Activated CD4-positive, alpha-beta T cell treated with anti-CD3 and anti-CD28 coated beads, Interleukin-2, amount 50 U/mL, for 16 hours (primary cell): Measurements from ENCODE around the gene TNFRSF1B.

Experiments
- DNase-seq: peaks from one replicate; pipeline ENCODE4 v3.0.0-alpha.2; 2020

TNFRSF1B gene

DNA sequence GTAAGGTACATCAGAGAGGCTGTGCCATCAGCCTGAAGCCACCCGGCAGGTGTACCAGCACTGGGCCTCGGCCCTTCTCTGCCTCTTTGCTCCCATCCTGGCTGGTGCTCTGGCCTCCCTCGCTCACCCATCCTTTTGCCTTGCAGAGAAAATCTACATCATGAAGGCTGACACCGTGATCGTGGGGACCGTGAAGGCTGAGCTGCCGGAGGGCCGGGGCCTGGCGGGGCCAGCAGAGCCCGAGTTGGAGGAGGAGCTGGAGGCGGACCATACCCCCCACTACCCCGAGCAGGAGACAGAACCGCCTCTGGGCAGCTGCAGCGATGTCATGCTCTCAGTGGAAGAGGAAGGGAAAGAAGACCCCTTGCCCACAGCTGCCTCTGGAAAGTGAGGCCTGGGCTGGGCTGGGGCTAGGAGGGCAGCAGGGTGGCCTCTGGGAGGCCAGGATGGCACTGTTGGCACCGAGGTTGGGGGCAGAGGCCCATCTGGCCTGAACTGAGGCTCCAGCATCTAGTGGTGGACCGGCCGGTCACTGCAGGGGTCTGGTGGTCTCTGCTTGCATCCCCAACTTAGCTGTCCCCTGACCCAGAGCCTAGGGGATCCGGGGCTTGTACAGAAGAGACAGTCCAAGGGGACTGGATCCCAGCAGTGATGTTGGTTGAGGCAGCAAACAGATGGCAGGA is 24.5 kb upstream of the TNFRSF1B start:
- no peak for DNase-seq

DNA sequence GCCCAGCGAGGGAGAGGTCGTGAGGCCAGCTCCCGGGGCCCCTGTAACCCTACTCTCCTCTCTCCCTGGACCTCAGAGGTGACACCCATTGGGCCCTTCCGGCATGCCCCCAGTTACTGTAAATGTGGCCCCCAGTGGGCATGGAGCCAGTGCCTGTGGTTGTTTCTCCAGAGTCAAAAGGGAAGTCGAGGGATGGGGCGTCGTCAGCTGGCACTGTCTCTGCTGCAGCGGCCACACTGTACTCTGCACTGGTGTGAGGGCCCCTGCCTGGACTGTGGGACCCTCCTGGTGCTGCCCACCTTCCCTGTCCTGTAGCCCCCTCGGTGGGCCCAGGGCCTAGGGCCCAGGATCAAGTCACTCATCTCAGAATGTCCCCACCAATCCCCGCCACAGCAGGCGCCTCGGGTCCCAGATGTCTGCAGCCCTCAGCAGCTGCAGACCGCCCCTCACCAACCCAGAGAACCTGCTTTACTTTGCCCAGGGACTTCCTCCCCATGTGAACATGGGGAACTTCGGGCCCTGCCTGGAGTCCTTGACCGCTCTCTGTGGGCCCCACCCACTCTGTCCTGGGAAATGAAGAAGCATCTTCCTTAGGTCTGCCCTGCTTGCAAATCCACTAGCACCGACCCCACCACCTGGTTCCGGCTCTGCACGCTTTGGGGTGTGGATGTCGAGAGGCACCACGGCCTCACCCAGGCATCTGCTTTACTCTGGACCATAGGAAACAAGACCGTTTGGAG is 23.7 kb upstream of the TNFRSF1B start:
- no peak for DNase-seq

DNA sequence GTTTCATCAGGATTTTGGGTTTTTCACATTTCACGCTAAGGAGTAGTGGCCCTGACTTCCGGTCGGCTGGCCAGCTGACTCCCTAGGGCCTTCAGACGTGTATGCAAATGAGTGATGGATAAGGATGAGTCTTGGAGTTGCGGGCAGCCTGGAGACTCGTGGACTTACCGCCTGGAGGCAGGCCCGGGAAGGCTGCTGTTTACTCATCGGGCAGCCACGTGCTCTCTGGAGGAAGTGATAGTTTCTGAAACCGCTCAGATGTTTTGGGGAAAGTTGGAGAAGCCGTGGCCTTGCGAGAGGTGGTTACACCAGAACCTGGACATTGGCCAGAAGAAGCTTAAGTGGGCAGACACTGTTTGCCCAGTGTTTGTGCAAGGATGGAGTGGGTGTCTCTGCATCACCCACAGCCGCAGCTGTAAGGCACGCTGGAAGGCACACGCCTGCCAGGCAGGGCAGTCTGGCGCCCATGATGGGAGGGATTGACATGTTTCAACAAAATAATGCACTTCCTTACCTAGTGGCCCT is 23.1 kb upstream of the TNFRSF1B start:
- DNase-seq: no peak

DNA sequence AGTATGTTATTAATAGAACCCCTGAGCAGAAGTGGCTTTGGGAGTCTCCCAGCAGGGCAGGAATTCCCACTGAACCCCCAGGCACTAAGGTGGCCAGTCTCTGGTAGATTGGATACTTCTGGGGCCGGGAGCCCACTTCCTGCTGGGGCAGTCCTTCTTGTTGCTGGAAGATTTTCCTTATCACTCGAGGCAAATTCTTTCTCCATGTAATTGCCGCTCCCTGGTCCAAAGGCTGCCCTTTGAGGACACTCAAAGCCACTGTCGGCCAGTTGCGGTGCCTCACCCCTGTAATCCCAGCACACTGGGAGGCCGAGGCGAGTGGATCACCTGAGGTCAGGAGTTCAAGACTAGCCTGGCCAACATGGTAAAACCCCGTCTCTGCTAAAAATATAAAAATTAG is 22.6 kb upstream of the TNFRSF1B start:
- DNase-seq: no peak

DNA sequence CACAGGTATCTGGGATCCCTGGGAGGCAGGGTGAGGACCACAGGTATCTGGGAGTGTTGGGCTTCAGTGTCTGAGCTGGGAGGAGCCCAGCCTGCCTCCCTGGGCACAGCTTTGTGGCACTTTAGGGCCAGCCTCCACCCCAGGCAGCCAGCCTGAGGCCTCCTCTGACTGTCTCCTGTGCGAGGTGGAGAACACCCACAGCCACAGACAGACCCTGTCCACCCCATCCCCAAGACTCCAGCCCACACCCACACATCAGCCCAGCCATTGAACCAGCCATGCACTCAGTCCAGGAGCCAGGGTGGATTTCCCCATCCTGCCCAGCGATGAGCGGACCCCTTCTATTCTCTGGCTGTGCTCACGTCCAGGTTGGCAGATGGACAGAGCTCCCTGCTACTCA is 21.8 kb upstream of the TNFRSF1B start:
- DNase-seq: no peak

DNA sequence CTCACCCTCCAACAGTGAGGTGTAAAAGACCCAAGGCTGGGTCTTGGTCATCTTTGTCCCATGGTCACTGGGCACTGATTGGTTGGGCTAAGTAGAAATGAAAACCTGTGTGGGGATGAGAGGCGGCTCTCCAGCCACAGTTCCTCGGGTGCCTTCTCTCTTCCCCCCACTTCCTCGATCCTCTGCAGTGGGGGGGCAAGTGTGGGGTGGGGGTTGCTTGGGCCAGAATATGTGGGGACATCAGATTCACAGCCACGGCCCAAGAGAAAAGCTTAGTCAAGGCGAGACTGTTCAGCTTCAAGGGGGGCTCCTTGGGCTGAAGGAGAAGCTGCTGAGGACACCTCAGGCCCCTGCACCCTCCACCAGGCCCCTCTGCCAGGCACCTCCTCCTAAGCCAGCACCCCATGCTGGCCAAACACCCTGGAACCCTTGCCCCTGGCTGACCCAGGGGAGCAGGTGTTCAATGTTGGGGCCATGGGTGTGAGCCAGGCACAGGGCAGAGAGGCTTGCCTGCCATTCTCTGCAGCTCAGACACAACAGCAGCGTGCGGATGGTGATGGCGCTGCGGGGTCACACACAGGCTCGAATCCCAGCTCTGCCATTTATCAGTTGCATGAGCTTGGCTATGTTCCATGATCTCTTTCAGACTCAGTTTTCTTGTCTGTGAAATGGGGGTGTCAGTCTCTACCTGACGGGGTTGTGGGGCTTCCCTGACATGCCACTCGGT is 21.0 kb upstream of the TNFRSF1B start:
- no peak for DNase-seq

DNA sequence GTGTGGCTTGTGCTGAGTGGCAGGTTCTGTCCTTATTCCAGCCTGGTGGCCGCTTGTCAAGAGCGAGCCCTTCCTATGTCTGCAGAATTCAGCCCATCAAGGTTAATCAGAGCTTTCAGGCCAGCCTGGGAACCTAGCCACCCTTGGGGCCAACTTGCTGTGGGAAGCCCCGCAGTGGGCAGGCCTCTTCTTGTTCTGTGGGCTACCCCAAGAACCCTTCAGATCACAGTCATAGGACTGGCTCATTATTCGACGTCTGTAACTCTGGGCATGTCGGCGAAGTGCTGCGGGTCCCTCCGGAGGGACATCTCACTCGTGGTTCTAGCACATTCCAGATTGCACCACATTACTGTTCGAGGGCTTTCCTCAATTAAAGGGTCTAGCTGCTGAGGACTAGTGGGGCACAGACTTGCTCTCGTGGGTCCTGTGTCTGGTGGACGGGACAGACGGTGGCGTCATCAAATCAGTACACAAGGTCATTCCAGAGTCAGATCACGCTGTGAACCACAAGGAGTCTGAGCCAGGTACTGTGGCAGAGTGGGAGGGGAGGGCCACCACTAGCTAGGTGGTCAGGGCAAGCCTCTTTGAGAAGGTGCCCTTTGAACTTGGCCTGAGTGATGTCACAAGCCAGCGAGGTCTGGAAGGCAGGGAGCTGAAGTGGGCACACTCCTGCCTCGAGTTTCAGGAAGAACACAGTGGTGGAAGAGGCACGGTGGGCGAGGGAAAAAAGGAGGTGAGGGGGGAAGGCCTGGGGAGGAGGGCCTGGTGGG is 20.3 kb upstream of the TNFRSF1B start:
- no peak for DNase-seq

DNA sequence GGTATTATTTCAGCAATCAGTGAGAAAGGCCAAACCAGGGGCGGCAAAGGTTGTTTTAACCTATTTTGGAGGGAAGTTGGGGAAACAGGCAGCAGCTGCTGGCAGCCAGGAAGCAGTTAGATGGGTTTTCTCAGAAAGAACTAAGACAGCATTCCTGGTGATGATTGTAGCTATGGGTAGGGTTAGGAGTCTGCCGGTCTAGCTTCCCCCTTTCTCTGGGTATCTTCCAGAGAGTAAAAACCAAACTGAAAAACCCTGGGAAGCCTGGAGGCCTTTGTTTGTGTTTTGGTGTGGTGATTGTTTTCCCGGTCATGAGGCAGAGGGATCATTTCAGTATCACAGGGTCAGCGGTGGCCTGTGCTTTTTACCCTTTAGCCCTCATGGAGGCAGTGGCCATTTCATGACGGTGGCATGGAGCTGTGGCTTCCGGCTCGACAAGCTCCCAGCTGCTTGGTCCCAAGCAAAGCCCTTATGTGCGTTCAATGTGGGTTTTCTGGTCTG is 19.5 kb upstream of the TNFRSF1B start:
- DNase-seq: no peak

DNA sequence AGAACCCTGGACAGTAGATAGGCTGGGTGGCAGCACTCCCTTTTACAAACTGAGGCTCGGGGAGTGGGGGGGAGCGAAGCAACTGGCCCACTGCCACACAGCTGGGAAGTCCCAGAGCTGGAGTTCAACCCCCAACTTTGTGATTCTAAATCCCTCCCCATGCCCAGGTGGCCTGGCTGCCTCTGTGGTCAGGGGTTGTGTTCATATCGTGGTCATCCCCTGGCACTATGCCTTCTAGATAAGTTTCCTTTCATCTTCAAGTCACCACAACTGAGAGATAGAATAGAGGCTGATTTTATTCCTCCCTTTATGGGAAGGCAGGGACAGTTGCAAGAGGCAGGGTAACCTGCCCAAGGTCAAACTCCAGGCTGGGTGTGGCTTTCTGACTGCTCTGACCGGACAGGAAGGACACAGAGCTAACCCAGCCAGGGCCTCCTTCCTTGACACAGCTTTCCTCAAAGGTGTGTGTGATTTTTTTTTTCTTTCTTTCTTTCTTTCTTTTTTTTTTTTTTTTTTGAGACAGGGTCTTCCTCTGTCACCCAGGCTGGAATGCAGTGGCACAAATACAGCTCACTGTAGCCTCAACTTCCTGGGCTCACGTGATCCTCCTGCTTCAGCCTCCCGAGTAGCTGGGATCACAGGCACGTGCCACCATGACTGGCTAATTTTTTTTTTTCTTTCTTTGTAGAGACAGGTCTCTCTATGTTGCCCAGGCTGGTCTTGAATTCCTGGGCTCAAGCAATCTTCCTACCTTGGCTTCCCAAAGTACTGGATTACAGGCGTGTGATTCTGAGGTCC is 18.4 kb upstream of the TNFRSF1B start:
- no peak for DNase-seq

DNA sequence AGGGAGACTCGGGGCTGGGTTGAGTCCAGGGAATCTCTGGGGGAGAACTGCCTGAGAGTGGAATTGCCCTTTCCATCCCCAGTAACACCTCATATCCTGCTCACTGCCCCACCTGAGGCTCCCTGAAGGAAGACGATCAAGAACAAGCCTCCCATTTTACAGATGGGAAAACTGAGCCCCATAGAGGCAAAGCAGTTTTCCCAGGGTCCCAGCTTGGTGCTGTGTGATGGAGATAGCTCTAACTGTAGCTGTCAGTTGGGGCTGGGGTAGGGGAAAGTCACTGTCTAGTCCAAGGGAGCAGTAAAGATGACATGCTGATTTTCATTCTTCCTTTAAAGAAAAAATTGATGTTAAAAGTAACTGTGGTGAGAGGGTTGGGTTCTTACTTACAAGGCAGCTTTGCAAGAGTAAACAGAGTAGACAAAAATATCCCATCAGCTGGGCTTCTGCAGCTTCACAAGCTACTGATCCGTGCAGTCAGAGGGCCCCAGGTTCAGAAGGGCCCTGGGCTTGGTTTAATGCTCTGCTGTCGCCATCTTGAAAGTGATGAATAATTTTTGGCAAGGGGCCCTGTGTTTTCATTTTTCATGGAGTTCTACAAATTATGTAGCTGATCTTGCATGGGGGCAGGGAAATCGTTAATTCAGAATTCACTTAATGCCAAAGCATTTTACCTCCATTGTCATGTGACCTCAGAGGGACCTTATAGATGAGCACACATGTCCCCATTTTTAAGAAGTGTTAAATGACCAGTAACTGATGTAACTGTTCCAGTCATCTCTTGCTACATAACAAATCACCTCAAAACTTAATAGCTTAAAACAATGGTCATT is 17.6 kb upstream of the TNFRSF1B start:
- DNase-seq: no peak

DNA sequence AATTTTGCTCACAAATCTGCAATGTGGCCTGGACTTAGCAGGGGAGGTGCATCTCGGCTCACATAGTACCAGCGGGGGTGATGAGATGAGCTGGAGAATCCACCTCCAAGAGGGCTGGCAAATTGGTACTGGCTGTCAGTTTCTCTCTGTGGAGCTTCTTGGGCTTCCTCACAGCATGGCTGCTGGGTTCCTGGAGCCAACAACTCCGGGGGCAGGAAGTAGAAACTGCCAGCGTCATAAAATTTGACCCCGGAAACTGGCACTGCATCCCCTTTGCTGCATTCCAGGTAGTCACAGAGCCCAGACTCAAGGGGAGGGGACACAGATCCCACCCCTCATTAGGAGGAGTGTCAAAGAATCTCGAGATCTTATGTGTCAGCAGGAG is 17.0 kb upstream of the TNFRSF1B start:
- no peak for DNase-seq

DNA sequence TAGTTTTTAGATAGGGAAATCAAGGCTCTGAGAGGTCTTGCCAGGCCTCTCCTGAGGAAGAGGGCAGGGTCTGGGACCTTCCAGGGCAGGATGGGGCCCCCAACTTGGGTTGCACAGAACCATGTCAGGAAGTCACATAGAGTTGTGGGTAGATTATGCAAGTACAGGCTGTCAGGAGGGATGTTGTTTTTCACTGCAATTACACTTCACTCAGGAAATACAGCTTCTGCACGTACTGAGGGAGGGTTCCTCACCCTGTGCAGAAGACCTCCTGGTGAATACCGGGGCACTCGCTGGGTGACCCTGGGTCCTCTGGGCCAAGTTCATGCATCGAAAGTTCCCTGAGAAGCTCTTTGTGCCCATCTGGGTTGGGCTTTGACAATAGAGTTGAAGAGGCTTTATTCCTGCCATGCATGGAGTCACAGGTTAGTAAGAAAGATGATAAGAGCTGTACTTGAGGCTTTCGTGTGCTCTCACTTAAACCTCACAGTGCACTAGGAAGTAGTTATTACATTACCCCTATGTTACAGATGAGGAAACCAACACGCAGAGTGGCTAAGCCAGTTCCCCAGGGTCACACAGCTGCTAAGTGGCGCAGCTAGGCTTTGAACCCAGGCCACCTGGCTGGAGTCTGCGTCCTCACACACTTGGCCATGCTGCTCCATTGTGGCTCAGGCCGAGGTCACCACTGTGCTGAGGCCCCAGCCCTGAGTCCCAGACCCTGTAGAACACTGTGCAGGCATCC is 16.2 kb upstream of the TNFRSF1B start:
- peak; percentile 66 for DNase-seq

DNA sequence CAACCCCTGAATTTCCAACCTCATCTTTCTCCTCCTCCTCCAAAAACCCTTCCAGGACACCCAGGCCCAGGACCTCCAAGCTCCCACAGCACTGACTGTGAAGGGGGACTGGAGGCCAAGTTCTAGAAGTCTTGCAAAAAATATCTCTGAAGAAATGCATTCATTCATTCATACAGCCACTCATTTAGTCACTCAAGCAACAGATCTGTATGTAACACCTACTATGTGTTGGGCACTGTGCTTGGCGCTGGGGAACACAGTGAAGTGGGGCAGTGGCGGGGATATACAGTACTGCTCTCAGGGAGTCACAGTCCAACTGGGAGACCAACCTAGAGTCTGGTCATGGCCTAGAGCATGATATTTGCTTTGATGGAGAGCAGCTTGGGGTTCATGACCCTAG is 15.3 kb upstream of the TNFRSF1B start:
- no peak for DNase-seq

DNA sequence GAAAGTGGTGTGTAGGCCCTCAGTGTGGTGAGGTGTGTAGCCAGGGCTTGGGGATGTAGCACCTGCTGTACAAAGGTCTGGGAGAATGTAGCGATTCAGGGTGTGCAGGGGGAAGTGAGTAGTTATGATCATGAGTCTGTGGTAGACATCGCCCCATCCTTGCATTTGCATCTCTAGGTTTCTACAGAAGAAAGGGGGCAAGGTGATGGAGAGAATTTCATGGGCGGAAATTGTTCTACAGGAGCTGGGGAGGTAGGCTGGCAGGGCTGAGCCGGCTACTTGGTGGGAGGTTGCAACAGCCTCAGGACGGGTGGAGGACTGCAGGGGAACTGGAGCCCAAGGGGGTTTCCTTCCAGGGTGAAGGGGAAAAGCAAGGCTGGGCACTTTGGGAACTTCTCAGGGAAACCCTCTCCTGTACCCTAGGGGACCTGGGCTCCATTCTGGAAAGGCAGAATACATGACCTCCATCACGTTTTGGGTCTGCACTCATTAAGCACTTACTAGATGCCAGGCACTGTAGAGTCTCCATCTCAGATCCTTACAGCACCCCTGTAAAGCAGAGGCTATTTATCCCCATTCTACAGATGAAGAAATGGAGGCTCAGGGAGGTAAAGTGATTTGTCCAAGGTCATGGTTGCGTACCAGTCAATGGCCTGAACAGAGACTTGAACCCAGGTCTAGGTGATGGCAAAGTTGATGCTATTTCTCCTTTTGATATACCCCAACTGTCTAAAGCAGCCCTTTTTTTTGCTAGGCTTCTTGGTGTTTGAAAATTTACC is 14.5 kb upstream of the TNFRSF1B start:
- no peak for DNase-seq

DNA sequence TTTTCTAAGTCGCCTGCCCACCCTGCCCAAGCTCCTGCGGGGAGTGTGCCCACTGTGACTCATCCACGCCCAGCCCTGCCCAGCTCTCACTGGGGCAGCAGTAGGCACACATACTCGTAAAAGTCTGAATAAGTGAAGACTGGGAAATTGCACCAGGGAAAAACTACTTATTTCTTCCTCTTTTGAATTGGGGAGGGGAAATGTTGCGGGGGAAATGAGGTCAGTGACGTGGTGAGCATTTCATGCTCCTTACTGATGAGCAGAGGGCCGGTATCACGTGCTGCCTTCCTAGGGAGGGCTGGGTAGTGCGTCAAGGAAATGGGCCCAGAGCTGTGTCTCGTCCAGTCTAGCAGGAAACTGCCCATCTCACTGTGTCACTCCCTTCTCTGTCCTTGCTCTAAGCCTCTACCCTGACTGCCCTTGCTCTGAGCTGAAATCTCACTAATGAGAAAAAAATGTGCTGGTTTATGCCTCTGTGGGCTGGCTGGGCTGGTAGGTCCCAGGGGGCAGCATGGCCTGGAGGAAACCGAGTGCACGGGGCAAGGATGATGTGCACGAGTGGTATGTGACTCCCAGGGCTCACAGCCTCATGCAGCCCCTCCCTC is 13.5 kb upstream of the TNFRSF1B start:
- DNase-seq: no peak

DNA sequence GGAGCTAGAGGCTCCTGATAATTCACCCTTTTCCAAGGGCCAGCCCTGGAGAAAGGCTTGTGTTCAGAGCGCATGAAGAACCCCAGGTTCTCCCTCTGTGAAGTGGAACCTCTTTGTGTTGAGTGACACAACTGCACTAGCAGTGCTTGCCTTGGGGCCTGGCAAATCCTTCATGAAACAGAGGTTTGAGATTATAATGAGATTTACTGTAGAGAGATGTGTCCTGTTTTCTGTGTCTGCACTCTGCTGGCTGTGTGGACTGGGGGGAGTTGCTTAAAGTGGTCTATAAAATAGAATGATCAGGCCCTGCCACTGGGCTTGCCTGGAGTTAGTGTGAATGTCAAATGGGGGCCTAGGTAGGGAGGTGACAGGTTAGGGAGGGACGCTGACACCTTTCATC is 11.5 kb upstream of the TNFRSF1B start:
- DNase-seq: no peak

DNA sequence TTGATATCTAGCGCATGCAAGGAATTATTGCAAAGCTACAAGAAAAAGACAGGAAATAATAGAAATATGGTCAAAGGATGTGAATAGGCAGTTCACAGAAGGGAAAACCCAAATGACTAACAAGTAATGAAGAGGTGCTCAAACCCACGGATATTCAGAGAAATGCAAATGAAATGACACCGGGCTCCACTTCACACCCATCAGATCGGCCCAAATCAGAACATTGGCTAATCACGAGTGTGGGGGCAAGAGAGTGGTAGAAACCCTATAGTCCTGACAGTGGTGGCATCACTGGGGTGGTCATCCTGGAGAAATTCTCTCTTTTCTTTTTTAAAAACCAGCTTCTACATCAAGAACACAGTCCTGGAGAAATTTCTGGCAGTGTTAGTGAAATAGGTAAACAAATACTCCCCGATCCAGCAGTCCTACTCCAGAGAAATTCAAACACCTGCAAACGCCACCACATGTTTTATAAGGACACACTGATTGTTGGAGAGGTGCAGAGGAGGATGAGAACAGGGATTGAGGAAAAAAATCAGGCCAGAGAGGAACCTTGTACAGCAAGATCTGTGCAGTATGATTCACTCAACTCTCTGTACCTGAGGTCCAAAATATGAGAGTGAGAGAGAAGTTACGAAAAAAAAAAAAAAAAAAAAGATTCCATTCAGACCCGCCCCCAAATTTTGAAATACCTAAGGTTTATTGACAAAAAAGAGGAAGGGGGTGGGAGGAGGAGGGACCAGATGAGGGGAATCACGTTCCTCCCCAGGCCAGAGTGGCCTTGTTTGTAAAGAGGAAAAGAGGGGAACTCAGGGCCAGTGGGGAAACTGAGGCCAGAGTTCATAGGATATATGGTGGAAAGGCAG is 9.2 kb upstream of the TNFRSF1B start:
- DNase-seq: peak; percentile 85
